Nephron (organoid): Measurements from ENCODE around the gene CAPN15.

Source experiments
- H3K27ac Mint-ChIP-seq, 3 experiments: 2 replicates each; pipeline ENCODE4 v1.8.0; 2020; ENCODE audit warnings: mixed read lengths in 3 of 3, mild to moderate bottlenecking in 2 of 3, moderate library complexity in 1 of 3
- H3K27me3 Mint-ChIP-seq: 2 replicates; pipeline ENCODE4 v1.8.0; 2021; ENCODE audit warnings: low read depth, mild to moderate bottlenecking, moderate library complexity, mixed read lengths
- H3K36me3 Mint-ChIP-seq: 2 replicates; pipeline ENCODE4 v1.8.0; 2020; ENCODE audit warnings: low read depth, mixed read lengths
- H3K4me1 Mint-ChIP-seq: 2 replicates; pipeline ENCODE4 v1.8.0; 2020; ENCODE audit warnings: mixed read lengths
- H3K4me3 Mint-ChIP-seq, 3 experiments: 2 replicates each; pipeline ENCODE4 v1.8.0; 2020; ENCODE audit warnings: mild to moderate bottlenecking in 3 of 3, mixed read lengths in 3 of 3, moderate library complexity in 2 of 3
- H3K9me3 Mint-ChIP-seq: 2 replicates; pipeline ENCODE4 v1.8.0; 2020; ENCODE audit warnings: mixed read lengths
- TF ChIP-seq, protein P1 (sequence below), 3 experiments: fragments of 200-600 bp; sonication (generic); IDR thresholded peaks; one replicate each; pipeline ENCODE4 v1.5.0; 2021; ENCODE audit warnings: antibody characterized with exemption in 3 of 3; ENCODE audit not compliant: unreplicated experiment in 3 of 3

CAPN15 gene

DNA sequence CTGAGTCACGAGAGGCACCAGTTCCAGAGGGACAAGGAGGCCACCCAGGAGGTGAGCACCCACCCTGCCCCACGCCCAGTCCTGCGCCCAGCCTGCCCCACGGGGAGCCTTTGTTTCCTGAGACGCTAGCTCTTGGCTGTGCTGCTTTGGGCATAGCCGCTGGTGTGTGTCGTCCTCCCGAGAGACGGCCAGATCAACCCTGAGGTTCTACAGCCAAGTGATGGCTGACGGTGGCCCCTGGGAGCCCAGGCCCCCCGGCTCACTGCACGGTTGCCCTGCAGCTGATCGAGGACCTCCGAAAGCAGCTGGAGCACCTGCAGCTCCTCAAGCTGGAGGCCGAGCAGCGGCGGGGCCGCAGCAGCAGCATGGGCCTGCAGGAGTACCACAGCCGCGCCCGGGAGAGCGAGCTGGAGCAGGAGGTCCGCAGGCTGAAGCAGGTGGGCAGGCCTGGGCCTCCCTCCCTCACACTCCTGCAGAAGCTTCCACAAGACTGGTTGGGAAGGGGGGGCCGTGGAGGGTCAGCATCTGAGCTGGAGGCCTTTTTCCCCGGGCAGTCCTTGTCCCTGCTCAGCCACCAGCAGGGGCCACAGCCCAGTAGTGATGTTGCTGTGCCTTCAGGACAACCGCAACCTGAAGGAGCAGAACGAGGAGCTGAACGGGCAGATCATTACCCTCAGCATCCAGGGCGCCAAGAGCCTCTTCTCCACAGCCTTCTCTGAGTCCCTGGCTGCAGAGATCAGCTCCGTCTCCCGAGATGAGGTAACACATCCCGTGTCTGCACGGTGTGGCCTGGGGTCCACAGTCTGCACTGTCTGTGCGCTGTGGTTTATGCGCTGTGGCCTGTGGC is 7.4 kb upstream of the CAPN15 start:
- Mint-ChIP-seq H3K27me3 (no peaks in the 10 kb centered on the region), H3K9me3 (no peaks in the 10 kb centered on the region), H3K27ac (no peak overlapping the region), H3K4me1 (no peaks in the 10 kb centered on the region), H3K4me3 (no peak overlapping the region), H3K36me3 (peaks cover 25% of the 10 kb centered on the region)
- TF ChIP-seq, protein P1, sequence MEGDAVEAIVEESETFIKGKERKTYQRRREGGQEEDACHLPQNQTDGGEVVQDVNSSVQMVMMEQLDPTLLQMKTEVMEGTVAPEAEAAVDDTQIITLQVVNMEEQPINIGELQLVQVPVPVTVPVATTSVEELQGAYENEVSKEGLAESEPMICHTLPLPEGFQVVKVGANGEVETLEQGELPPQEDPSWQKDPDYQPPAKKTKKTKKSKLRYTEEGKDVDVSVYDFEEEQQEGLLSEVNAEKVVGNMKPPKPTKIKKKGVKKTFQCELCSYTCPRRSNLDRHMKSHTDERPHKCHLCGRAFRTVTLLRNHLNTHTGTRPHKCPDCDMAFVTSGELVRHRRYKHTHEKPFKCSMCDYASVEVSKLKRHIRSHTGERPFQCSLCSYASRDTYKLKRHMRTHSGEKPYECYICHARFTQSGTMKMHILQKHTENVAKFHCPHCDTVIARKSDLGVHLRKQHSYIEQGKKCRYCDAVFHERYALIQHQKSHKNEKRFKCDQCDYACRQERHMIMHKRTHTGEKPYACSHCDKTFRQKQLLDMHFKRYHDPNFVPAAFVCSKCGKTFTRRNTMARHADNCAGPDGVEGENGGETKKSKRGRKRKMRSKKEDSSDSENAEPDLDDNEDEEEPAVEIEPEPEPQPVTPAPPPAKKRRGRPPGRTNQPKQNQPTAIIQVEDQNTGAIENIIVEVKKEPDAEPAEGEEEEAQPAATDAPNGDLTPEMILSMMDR (IDR thresholded peaks at IDR 0.05; ENCODE audit: unreplicated experiment in 3 of 3) = no peak

- TF ChIP-seq, protein P1 (IDR thresholded peaks at IDR 0.05; ENCODE audit: unreplicated experiment in 3 of 3) = no peak
- Mint-ChIP-seq H3K36me3 (peaks cover 25% of the 10 kb centered on the region), H3K27me3 (no peaks in the 10 kb centered on the region), H3K9me3 (no peaks in the 10 kb centered on the region), H3K4me1 (peaks cover 6% of the 10 kb centered on the region), H3K4me3 (no peak overlapping the region), H3K27ac (no peak overlapping the region)
Measured at GRCh38 chr16:520847-521246, 6.7 kb upstream of the CAPN15 start.

GRCh38 chr16:521381-522210 is 5.9 kb upstream of the CAPN15 start:
- no peak overlapping the region for H3K27ac Mint-ChIP-seq
- TF ChIP-seq, protein P1 (IDR thresholded peaks at IDR 0.05; ENCODE audit: unreplicated experiment in 3 of 3) = no peak
- peaks cover 21% of the 10 kb centered on the region for H3K36me3 Mint-ChIP-seq
- peaks cover 10% of the 10 kb centered on the region for H3K4me1 Mint-ChIP-seq
- H3K4me3 Mint-ChIP-seq = no peak overlapping the region
- H3K27me3 Mint-ChIP-seq = no peaks in the 10 kb centered on the region
- H3K9me3 Mint-ChIP-seq = no peaks in the 10 kb centered on the region

- H3K36me3 Mint-ChIP-seq = peaks cover 17% of the 10 kb centered on the region
- peaks cover 12% of the 10 kb centered on the region for H3K4me1 Mint-ChIP-seq
- H3K27ac Mint-ChIP-seq = no peak overlapping the region
- no peaks in the 10 kb centered on the region for H3K27me3 Mint-ChIP-seq
- peak overlapping the region in 2 of 3 experiments; percentile 62 to 77 for H3K4me3 Mint-ChIP-seq
- no peaks in the 10 kb centered on the region for H3K9me3 Mint-ChIP-seq
- TF ChIP-seq, protein P1 (IDR thresholded peaks at IDR 0.05; ENCODE audit: unreplicated experiment in 3 of 3) = no peak
Measured at GRCh38 chr16:522320-523096, 5.0 kb upstream of the CAPN15 start.

DNA sequence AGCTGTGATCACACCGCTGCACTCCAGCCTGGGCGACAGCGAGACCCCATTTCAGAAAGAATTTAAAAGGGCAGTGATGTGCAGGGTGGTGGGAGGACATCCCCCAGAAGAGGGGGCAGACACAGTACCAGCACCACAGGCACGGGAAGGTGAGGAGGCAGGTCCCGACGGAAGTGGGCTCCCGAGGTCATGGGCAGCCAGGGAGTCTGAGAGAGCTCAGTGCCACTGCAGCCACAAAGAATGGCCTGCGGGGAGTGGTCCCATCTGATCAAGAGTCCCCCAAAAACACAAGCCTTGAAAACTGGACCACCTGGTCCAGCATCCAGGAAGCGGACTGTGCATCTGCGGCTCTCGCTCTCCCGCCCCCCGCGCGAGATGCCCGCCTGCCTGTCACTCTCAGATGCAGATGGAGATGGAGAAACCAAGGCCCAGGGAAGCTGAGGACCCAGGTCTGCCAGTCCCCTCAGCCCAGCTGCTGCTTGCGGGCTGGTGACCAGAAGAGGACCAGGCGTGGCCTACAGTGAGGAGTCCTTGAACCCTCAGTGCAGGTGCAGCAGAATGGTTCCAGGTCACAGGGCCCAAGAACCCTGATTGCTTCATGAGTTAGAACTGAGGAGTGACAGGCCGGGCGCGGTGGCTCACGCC is 4.3 kb upstream of the CAPN15 start:
- Mint-ChIP-seq H3K4me3 (peak overlapping the region in 2 of 3 experiments; percentile 62 to 77), H3K36me3 (peaks cover 17% of the 10 kb centered on the region), H3K9me3 (no peaks in the 10 kb centered on the region), H3K27me3 (no peaks in the 10 kb centered on the region), H3K4me1 (peaks cover 12% of the 10 kb centered on the region), H3K27ac (no peak overlapping the region)
- TF ChIP-seq, protein P1 (IDR thresholded peaks at IDR 0.05; ENCODE audit: unreplicated experiment in 3 of 3) = no peak
